Measurements from ENCODE around the gene HOOK1.
A peak's percentile ranks its signal among the peaks of the same experiment; 100 is the strongest.

Gene HOOK1

DNA sequence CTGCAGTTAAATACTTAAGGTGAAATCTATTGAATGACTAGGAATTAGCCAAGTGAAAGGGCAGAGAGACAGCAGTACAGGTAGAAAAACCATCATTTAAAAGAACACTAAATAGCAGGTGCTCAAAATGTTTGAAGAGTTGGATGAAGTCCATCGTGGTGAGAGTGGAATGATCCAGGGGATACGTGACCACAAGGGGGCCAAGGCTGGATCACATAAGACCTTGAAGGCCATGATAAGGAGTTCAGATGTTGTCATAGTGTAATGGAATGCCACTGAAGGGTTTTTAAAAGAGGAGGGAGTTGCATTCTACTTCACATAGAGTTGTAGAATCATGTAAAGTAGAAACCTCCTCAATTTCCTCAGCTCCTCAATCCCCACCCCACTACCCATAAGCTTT is 34.8 kb upstream of the HOOK1 start:
- TF ChIP-seq, protein P1, sequence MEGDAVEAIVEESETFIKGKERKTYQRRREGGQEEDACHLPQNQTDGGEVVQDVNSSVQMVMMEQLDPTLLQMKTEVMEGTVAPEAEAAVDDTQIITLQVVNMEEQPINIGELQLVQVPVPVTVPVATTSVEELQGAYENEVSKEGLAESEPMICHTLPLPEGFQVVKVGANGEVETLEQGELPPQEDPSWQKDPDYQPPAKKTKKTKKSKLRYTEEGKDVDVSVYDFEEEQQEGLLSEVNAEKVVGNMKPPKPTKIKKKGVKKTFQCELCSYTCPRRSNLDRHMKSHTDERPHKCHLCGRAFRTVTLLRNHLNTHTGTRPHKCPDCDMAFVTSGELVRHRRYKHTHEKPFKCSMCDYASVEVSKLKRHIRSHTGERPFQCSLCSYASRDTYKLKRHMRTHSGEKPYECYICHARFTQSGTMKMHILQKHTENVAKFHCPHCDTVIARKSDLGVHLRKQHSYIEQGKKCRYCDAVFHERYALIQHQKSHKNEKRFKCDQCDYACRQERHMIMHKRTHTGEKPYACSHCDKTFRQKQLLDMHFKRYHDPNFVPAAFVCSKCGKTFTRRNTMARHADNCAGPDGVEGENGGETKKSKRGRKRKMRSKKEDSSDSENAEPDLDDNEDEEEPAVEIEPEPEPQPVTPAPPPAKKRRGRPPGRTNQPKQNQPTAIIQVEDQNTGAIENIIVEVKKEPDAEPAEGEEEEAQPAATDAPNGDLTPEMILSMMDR (IDR thresholded peaks at IDR 0.05; ENCODE audit: low read length), result 0 out of 2 replicates have a peak, but pooled peaks have one; percentile 7
- TF ChIP-seq EZH2 (IDR thresholded peaks at IDR 0.05; ENCODE audit: borderline replicate concordance, low read length), result no peak
- no peaks in the 10 kb centered on the region for H3F3A ChIP-seq (ENCODE audit: insufficient read depth, low read length)
- H3K4me2 ChIP-seq (ENCODE audit: low read length), result no peak overlapping the region
- H3K9me3 ChIP-seq (ENCODE audit: low read length), result no peaks in the 10 kb centered on the region
- no peaks in the 10 kb centered on the region for H3K36me3 ChIP-seq (ENCODE audit: insufficient read depth, low read length)
- H3K9me2 ChIP-seq (ENCODE audit: low read depth, low read length), result no peaks in the 10 kb centered on the region
- no peaks in the 10 kb centered on the region for H3K4me1 ChIP-seq (ENCODE audit: insufficient read depth, low read length, severe bottlenecking)
- no peak overlapping the region for H3K27ac ChIP-seq (ENCODE audit: low read depth, low read length, poor library complexity, severe bottlenecking)
- no peak overlapping the region for H2AFZ ChIP-seq (ENCODE audit: low read length)
- no peak overlapping the region for H3K4me3 ChIP-seq (ENCODE audit: low read depth, low read length, poor library complexity, severe bottlenecking)
- no peak overlapping the region for H3K9ac ChIP-seq (ENCODE audit: low read length)
- no peaks in the 10 kb centered on the region for H3K27me3 ChIP-seq (ENCODE audit: insufficient read depth, low read length)
- H4K20me1 ChIP-seq (ENCODE audit: insufficient read depth, low read length), result no peaks in the 10 kb centered on the region
- no peaks in the 10 kb centered on the region for H3K79me2 ChIP-seq (ENCODE audit: insufficient read depth, low read length)

DNA sequence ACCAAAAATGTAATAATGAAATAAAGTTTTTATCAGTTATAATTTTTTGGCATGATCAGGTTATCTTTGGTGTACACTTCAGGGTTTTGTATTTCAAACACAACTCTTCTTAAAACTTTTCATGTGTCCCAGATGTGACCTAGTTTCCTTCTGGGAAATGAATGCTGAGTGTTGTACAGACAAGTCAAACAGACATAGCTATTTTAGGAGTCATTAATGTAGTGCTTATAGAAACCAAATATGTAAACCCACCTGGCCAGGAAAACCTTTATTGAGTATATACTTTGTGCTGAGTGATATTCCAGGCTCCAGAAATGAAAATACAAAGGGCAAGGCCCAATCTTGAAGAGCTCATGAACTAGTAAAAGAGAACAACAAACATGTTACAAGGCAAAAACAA is 25.9 kb upstream of the HOOK1 start:
- H2AFZ ChIP-seq (ENCODE audit: low read length), result no peak overlapping the region
- no peak overlapping the region for H3K4me2 ChIP-seq (ENCODE audit: low read length)
- H3K4me1 ChIP-seq (ENCODE audit: insufficient read depth, low read length, severe bottlenecking), result no peaks in the 10 kb centered on the region

DNA sequence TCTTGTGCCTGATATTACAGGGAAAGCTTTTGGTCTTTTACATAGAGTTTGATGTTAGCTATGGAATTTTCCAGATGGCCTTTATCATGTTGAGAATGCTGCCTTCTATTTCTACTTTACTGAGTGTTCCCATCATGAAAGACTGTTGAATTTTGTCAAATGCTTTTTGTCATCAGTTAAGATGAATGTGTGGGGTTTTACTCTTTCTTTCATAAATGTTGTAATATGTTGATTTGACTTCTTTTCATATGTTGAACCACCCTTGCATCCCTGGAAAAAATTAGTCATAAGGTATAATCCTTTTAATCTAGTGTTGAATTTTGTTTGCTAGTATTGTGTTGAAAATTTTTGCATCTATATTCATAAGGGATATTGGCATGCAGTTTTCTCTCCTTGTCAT is 16.1 kb upstream of the HOOK1 start:
- H3K9me2 ChIP-seq (ENCODE audit: low read depth, low read length), result no peaks in the 10 kb centered on the region
- H4K20me1 ChIP-seq (ENCODE audit: insufficient read depth, low read length), result no peaks in the 10 kb centered on the region
- TF ChIP-seq, protein P1 (IDR thresholded peaks at IDR 0.05; ENCODE audit: low read length), result no peak
- TF ChIP-seq EZH2 (IDR thresholded peaks at IDR 0.05; ENCODE audit: borderline replicate concordance, low read length), result no peak
- no peaks in the 10 kb centered on the region for H3K4me1 ChIP-seq (ENCODE audit: insufficient read depth, low read length, severe bottlenecking)
- H3K79me2 ChIP-seq (ENCODE audit: insufficient read depth, low read length), result no peaks in the 10 kb centered on the region
- H3K9ac ChIP-seq (ENCODE audit: low read length), result no peak overlapping the region
- no peaks in the 10 kb centered on the region for H3F3A ChIP-seq (ENCODE audit: insufficient read depth, low read length)
- H3K27me3 ChIP-seq (ENCODE audit: insufficient read depth, low read length), result no peaks in the 10 kb centered on the region
- no peak overlapping the region for H3K4me3 ChIP-seq (ENCODE audit: low read depth, low read length, poor library complexity, severe bottlenecking)
- no peak overlapping the region for H3K4me2 ChIP-seq (ENCODE audit: low read length)
- no peaks in the 10 kb centered on the region for H3K36me3 ChIP-seq (ENCODE audit: insufficient read depth, low read length)
- H2AFZ ChIP-seq (ENCODE audit: low read length), result no peak overlapping the region
- H3K9me3 ChIP-seq (ENCODE audit: low read length), result no peaks in the 10 kb centered on the region
- no peak overlapping the region for H3K27ac ChIP-seq (ENCODE audit: low read depth, low read length, poor library complexity, severe bottlenecking)

More for the DNA sequence above, 25.9 kb upstream of the HOOK1 start:
- TF ChIP-seq EZH2 (IDR thresholded peaks at IDR 0.05; ENCODE audit: borderline replicate concordance, low read length), result no peak
- TF ChIP-seq, protein P1 (IDR thresholded peaks at IDR 0.05; ENCODE audit: low read length), result no peak
- Histone ChIP-seq H3K9me2 (ENCODE audit: low read depth, low read length) (no peaks in the 10 kb centered on the region), H3K9ac (ENCODE audit: low read length) (no peak overlapping the region), H4K20me1 (ENCODE audit: insufficient read depth, low read length) (no peaks in the 10 kb centered on the region), H3K79me2 (ENCODE audit: insufficient read depth, low read length) (no peaks in the 10 kb centered on the region), H3F3A (ENCODE audit: insufficient read depth, low read length) (no peaks in the 10 kb centered on the region), H3K27me3 (ENCODE audit: insufficient read depth, low read length) (no peaks in the 10 kb centered on the region), H3K4me3 (ENCODE audit: low read depth, low read length, poor library complexity, severe bottlenecking) (no peak overlapping the region), H3K36me3 (ENCODE audit: insufficient read depth, low read length) (no peaks in the 10 kb centered on the region), H3K9me3 (ENCODE audit: low read length) (no peaks in the 10 kb centered on the region), H3K27ac (ENCODE audit: low read depth, low read length, poor library complexity, severe bottlenecking) (no peak overlapping the region)
